Liver (tissue), 3 donors: Measurements from ENCODE around the gene ACP5.

Experiments used
- ATF3 ChIP-seq: IDR thresholded peaks from 2 replicates; pipeline ENCODE4 v1.6.1; 2016; ENCODE audit warnings: antibody characterized with exemption
- CTCF ChIP-seq: fragments of 150-350 bp; IDR thresholded peaks from 2 replicates; pipeline ENCODE4 v1.5.1; 2017; ENCODE audit warnings: improper control_type of control experiment, low read depth, low read length; ENCODE audit not compliant: missing input control
- EGR1 ChIP-seq, 2 donors: IDR thresholded peaks; 2 replicates each; pipeline ENCODE4 v1.6.1; 2016 to 2018; ENCODE audit warnings: antibody characterized with exemption in 2 of 2, low read depth in 2 of 2
- FOXA1 ChIP-seq: IDR thresholded peaks from 2 replicates; pipeline ENCODE4 v1.6.1; 2016; ENCODE audit warnings: antibody characterized with exemption
- JUND ChIP-seq, 2 donors: IDR thresholded peaks; 2 replicates each; pipeline ENCODE4 v1.6.1; 2016; ENCODE audit warnings: antibody characterized with exemption in 2 of 2
- RAD21 ChIP-seq, 2 donors: IDR thresholded peaks; 2 replicates each; pipeline ENCODE4 v1.6.1; 2016; ENCODE audit warnings: antibody characterized with exemption in 2 of 2, mild to moderate bottlenecking in 2 of 2
- RXRA ChIP-seq, 2 donors: IDR thresholded peaks; 2 replicates each; pipeline ENCODE4 v1.6.1; 2017 to 2018; ENCODE audit warnings: antibody characterized with exemption in 2 of 2, mild to moderate bottlenecking in 1 of 2
- SP1 ChIP-seq: IDR thresholded peaks from 2 replicates; pipeline ENCODE4 v1.6.1; 2018; ENCODE audit warnings: antibody characterized with exemption, mild to moderate bottlenecking
- TAF1 ChIP-seq: conservative IDR thresholded peaks from 2 replicates; pipeline ENCODE4 v1.6.1; 2016; ENCODE audit warnings: antibody characterized with exemption, mild to moderate bottlenecking
- YY1 ChIP-seq: IDR thresholded peaks from 2 replicates; pipeline ENCODE4 v1.6.1; 2016; ENCODE audit warnings: antibody characterized with exemption, mild to moderate bottlenecking
- donor health status: healthy.
- donor health status: healthy.

- TF ChIP-seq CTCF = no peak
- TF ChIP-seq ATF3 = no peak
- no peak for TF ChIP-seq JUND (IDR thresholded peaks at IDR 0.05)
- no peak for TF ChIP-seq FOXA1
- TF ChIP-seq SP1 = no peak
- TF ChIP-seq EGR1 (IDR thresholded peaks at IDR 0.05; ENCODE audit: low read depth in 2 of 2) = no peak
- TF ChIP-seq TAF1 = no peak
- no peak for TF ChIP-seq YY1
- no peak for TF ChIP-seq RAD21 (IDR thresholded peaks at IDR 0.05)
- TF ChIP-seq RXRA (IDR thresholded peaks at IDR 0.05) = no peak
These were observed 36.2 kb downstream of the ACP5 start for GRCh38 chr19:11541238-11541637.
